Peyer's patch (tissue), 4 donors: ENCODE measurements around the gene TMEM45B.

ENCODE experiments used
- CTCF ChIP-seq, 6 experiments: fragments of 450-650 bp in 4 of 6; fragments of 200-600 bp in 2 of 6; sonication (generic) in 1 of 6; IDR thresholded peaks; one replicate each; pipeline ENCODE4 v1.5.1; 2017 to 2019; ENCODE audit warnings: antibody characterized with exemption in 6 of 6, mild to moderate bottlenecking in 3 of 6, moderate library complexity in 1 of 6
- POLR2A ChIP-seq, 2 donors: fragments of 450-650 bp; IDR thresholded peaks; one replicate each; pipeline ENCODE4 v1.5.1; 2017; ENCODE audit warnings: antibody characterized with exemption in 2 of 2, mild to moderate bottlenecking in 2 of 2, moderate library complexity in 2 of 2

- TF ChIP-seq CTCF (IDR thresholded peaks at IDR 0.05) (no peak), POLR2A (IDR thresholded peaks at IDR 0.05) (no peak)
These were observed 44.7 kb upstream of the TMEM45B start for GRCh38 chr11:129770993-129771392.
